K562 (cell line): ENCODE data around the gene RSPH1.

Experiments used
- CHD2 ChIP-seq: IDR thresholded peaks from 2 replicates; pipeline ENCODE4 v1.6.1; 2011; ENCODE audit warnings: low read depth, low read length
- MEIS2 ChIP-seq: fragments of 450-650 bp; IDR thresholded peaks from 2 replicates; pipeline ENCODE4 v1.6.1; 2014; ENCODE audit warnings: mild to moderate bottlenecking; ENCODE audit not compliant: partially characterized antibody
- POLR2A ChIP-seq: fragments of 450-650 bp; conservative IDR thresholded peaks from 2 replicates; pipeline ENCODE4 v1.6.1; 2016
- VEZF1 ChIP-seq: fragments of 200-800 bp; sonication (Bioruptor generic); IDR thresholded peaks from 2 replicates; pipeline ENCODE4 v1.6.1; 2017; ENCODE audit warnings: missing genetic modification characterization, missing compliant biosample characterization

GRCh38 chr21:42437786-42438185 lies 58.2 kb downstream of the RSPH1 start:
- TF ChIP-seq MEIS2 (no peak), CHD2 (no peak), VEZF1 (CRISPR knock-in tag) (no peak), POLR2A (no peak)
